Caco-2 (cell line): ENCODE data around the gene CDC14A. TPM values are rescaled to one million over a fixed set of nuclear protein-coding genes. Genes with fewer than 3 reads are reported as not detected.

Experiments
- BruUV-seq: library from RNA; stranded (reverse); fragments of 400-500 nt; replicated peaks from 2 replicates; lab custom pipeline; 2021; lab: Mats Ljungman, UMichigan
- CTCF ChIA-PET: fragments of 300-600 bp; sonication (Branson Sonifier 250); formaldehyde crosslinking; loops from one replicate; lab custom pipeline; 2022; ENCODE audit warnings: antibody characterized with exemption; lab: Charles Lee
- POLR2A ChIA-PET: fragments of 300-600 bp; sonication (Branson Sonifier 250); formaldehyde crosslinking; loops from one replicate; lab custom pipeline; 2022; ENCODE audit warnings: antibody characterized with exemption; lab: Charles Lee
- DNase-seq, 2 experiments: peaks; one replicate each; pipeline versions ENCODE4 v3.0.0 to v3.0.0-alpha.2; 2020 to 2022
- H3K27me3 ChIP-seq: replicated peaks from 2 replicates; pipeline ENCODE4 v1.6.0; 2011; ENCODE audit warnings: low read length; ENCODE audit not compliant: control insufficient read depth, insufficient read depth
- H3K36me3 ChIP-seq: 2 replicates; pipeline ENCODE4 v1.5.1; 2011; ENCODE audit warnings: low read length; ENCODE audit not compliant: control insufficient read depth, insufficient read depth
- H3K4me1 ChIP-seq: fragments of 250-450 bp; sonication (Bioruptor Pico); 2 replicates; pipeline ENCODE4 v1.5.1; 2020; ENCODE audit warnings: mild to moderate bottlenecking
- H3K4me3 ChIP-seq: 2 replicates; pipeline ENCODE4 v1.5.1; 2011; ENCODE audit warnings: low read depth, mild to moderate bottlenecking, control low read depth, low read length
- H3K9me3 ChIP-seq: fragments of 250-450 bp; sonication (Bioruptor Pico); 2 replicates; pipeline ENCODE4 v1.5.1; 2020; ENCODE audit warnings: mild to moderate bottlenecking, moderate library complexity
- H3K27ac Mint-ChIP-seq: one replicate; pipeline ENCODE4 v1.8.0; 2022; ENCODE audit warnings: mixed read lengths; ENCODE audit not compliant: unreplicated experiment
- H3K27me3 Mint-ChIP-seq: one replicate; pipeline ENCODE4 v1.8.0; 2022; ENCODE audit warnings: mixed read lengths; ENCODE audit not compliant: insufficient read depth, unreplicated experiment
- H3K36me3 Mint-ChIP-seq: one replicate; pipeline ENCODE4 v1.8.0; 2022; ENCODE audit warnings: mild to moderate bottlenecking, mixed read lengths; ENCODE audit not compliant: insufficient read depth, unreplicated experiment
- H3K4me1 Mint-ChIP-seq: one replicate; pipeline ENCODE4 v1.8.0; 2022; ENCODE audit warnings: low read depth, mixed read lengths; ENCODE audit not compliant: unreplicated experiment
- H3K4me3 Mint-ChIP-seq: one replicate; pipeline ENCODE4 v1.8.0; 2022; ENCODE audit warnings: mild to moderate bottlenecking, moderate library complexity, mixed read lengths; ENCODE audit not compliant: unreplicated experiment
- H3K9me3 Mint-ChIP-seq: one replicate; pipeline ENCODE4 v1.8.0; 2022; ENCODE audit warnings: mixed read lengths; ENCODE audit not compliant: unreplicated experiment
- intact Hi-C: fragments of 100-400 bp; cut with micrococcal nuclease; formaldehyde crosslinking; loops from one replicate; pipeline ENCODE4 v1.10.0; 2022; ENCODE audit not compliant: unreplicated experiment
- total RNA-seq: library from RNA; stranded (reverse); gene quantifications from 2 replicates; pipeline ENCODE4 v1.2.3, GENCODE V29; 2022
- TF ChIP-seq, protein P1 (sequence below), 2 experiments: fragments of 200-600 bp in 1 of 2; IDR thresholded peaks; 1 replicate in 1 of 2; 2 replicates in 1 of 2; pipeline versions ENCODE4 v1.5.1 to v1.8.0; 2011 to 2022; ENCODE audit warnings: antibody characterized with exemption in 1 of 2, control low read depth in 1 of 2, inconsistent platforms in 1 of 2, low read depth in 1 of 2, low read length in 1 of 2, mild to moderate bottlenecking in 1 of 2, moderate library complexity in 1 of 2; ENCODE audit not compliant: insufficient read depth in 1 of 2, severe bottlenecking in 1 of 2, unreplicated experiment in 1 of 2

CDC14A gene
- total RNA-seq, 1 experiment from 2014 or later, result 7.3 TPM

DNA sequence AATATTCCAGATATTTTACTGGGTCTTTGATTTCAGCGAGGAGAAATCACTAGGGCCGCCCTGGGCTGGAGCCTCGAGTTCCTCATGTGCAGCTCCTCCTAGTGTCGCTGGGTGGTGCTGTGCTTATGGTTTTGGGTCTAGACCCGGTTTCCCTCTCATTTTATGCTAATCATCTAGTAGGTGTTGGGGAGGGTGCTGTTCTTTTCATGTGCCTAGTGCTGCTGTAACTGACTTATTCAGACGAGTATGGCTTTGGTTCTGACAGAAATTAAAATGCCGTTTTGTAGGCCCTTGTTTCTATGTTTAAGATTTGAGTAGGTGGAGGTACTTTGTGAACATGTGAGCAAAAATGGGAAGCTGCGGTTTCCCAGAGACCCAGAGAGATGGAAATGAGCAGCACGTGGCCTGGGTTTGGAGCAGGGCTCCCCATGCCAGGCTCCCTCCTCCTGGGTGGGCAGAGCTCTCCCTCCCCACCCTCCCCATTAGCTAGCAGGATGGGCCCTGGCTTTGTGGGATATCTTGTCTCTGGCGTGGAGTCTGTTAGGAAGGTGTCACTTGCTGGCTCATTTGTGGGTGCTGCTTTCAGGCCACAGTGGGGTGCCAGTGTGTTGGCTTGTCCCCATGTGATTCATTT, 111.6 kb downstream of the CDC14A start:
- Mint-ChIP-seq H3K27me3 (no peaks in the 10 kb centered on the region), H3K27ac (no peak overlapping the region), H3K4me3 (no peak overlapping the region), H3K4me1 (no peaks in the 10 kb centered on the region), H3K36me3 (peaks cover 8% of the 10 kb centered on the region), H3K9me3 (no peaks in the 10 kb centered on the region)
- CTCF ChIA-PET, result interaction anchor here (0.5 to 1.3 kb wide), 4 partner anchors 8 to 755 kb away, joined by 3 to 5 read pairs (median 3); no protein-coding TSS in a partner anchor
- intact Hi-C loops, result loop anchor here (1.0 to 5.0 kb wide), 3 partner anchors 79 to 404 kb away; no protein-coding TSS in a partner anchor
- no peaks in the 10 kb centered on the region for H3K36me3 ChIP-seq
- BruUV-seq, result no TSS peak
- TF ChIP-seq, protein P1, sequence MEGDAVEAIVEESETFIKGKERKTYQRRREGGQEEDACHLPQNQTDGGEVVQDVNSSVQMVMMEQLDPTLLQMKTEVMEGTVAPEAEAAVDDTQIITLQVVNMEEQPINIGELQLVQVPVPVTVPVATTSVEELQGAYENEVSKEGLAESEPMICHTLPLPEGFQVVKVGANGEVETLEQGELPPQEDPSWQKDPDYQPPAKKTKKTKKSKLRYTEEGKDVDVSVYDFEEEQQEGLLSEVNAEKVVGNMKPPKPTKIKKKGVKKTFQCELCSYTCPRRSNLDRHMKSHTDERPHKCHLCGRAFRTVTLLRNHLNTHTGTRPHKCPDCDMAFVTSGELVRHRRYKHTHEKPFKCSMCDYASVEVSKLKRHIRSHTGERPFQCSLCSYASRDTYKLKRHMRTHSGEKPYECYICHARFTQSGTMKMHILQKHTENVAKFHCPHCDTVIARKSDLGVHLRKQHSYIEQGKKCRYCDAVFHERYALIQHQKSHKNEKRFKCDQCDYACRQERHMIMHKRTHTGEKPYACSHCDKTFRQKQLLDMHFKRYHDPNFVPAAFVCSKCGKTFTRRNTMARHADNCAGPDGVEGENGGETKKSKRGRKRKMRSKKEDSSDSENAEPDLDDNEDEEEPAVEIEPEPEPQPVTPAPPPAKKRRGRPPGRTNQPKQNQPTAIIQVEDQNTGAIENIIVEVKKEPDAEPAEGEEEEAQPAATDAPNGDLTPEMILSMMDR (IDR thresholded peaks at IDR 0.05; ENCODE audit: insufficient read depth in 1 of 2, low read depth in 1 of 2, low read length in 1 of 2, severe bottlenecking in 1 of 2, unreplicated experiment in 1 of 2), result peak; percentile 41 to 67
- no peak overlapping the region for H3K4me3 ChIP-seq
- no peaks in the 10 kb centered on the region for H3K4me1 ChIP-seq
- POLR2A ChIA-PET, result no interaction called here
- no peaks in the 10 kb centered on the region for H3K27me3 ChIP-seq
- H3K9me3 ChIP-seq, result no peaks in the 10 kb centered on the region
- peak in 1 of 2 experiments; percentile 47 for DNase-seq

DNA sequence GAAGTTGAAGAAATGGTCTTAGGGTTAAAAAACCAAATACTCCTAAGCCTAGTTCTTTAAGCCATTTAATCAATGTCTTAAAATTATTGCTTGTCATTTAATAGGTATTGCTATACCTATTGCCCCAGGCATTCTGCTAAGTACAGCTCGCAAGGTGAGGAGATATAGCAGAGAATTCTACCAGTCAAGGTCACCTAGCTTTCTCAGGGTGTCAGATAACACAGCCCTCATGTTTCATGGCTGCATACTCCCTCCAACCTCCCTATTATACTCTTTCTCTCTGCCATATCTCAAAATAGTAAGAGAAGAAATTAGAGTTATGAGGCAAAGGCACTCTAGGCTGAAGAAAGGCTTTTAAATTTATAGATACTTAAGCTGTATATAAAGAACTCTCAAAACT, 117.3 kb downstream of the CDC14A start:
- Mint-ChIP-seq H3K4me3 (no peak overlapping the region), H3K4me1 (no peaks in the 10 kb centered on the region), H3K27ac (no peak overlapping the region), H3K36me3 (no peaks in the 10 kb centered on the region), H3K9me3 (no peaks in the 10 kb centered on the region), H3K27me3 (no peaks in the 10 kb centered on the region)
- H3K27me3 ChIP-seq, result no peaks in the 10 kb centered on the region
- POLR2A ChIA-PET, result no interaction called here
- H3K4me1 ChIP-seq, result no peaks in the 10 kb centered on the region
- no peak for DNase-seq
- intact Hi-C loops, result no loop called here
- H3K4me3 ChIP-seq, result no peak overlapping the region
- no peaks in the 10 kb centered on the region for H3K9me3 ChIP-seq
- TF ChIP-seq, protein P1 (IDR thresholded peaks at IDR 0.05; ENCODE audit: insufficient read depth in 1 of 2, low read depth in 1 of 2, low read length in 1 of 2, severe bottlenecking in 1 of 2, unreplicated experiment in 1 of 2), result no peak
- BruUV-seq, result no TSS peak
- no peaks in the 10 kb centered on the region for H3K36me3 ChIP-seq
- CTCF ChIA-PET, result no interaction called here

DNA sequence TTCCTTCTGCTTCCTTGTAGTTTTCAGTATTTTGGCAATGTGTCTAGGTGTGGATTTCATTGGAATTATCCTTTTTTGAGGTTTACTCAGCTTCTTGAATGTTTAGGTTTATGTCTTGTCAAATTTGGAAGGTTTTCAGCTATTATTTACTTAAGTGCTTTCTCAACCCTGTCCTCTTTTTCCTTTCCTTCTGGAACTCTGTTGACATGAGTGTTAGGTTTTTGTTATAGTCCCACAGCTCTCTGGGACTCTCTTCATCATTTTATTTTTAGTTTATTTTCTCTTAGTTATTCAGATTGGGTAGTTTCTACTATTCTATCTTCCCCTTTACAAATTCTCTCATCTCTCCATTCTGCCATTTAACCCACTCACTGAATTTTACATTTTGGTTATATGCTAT, 122.5 kb downstream of the CDC14A start:
- TF ChIP-seq, protein P1 (IDR thresholded peaks at IDR 0.05; ENCODE audit: insufficient read depth in 1 of 2, low read depth in 1 of 2, low read length in 1 of 2, severe bottlenecking in 1 of 2, unreplicated experiment in 1 of 2), result no peak
- H3K9me3 ChIP-seq, result no peaks in the 10 kb centered on the region
- CTCF ChIA-PET, result no interaction called here
- no peak for DNase-seq
- H3K27ac Mint-ChIP-seq, result no peak overlapping the region
- H3K27me3 ChIP-seq, result no peaks in the 10 kb centered on the region
- no peaks in the 10 kb centered on the region for H3K4me1 Mint-ChIP-seq
- no peak overlapping the region for H3K4me3 ChIP-seq
- H3K36me3 Mint-ChIP-seq, result no peaks in the 10 kb centered on the region
- intact Hi-C loops, result no loop called here
- no peak overlapping the region for H3K4me3 Mint-ChIP-seq
- H3K4me1 ChIP-seq, result no peaks in the 10 kb centered on the region
- no peaks in the 10 kb centered on the region for H3K36me3 ChIP-seq
- BruUV-seq, result no TSS peak
- POLR2A ChIA-PET, result no interaction called here
- no peaks in the 10 kb centered on the region for H3K27me3 Mint-ChIP-seq
- H3K9me3 Mint-ChIP-seq, result no peaks in the 10 kb centered on the region
